Activated CD8-positive, alpha-beta T cell treated with anti-CD3 and anti-CD28 coated beads for 36 hours (primary cell): ENCODE data around the gene CDH24. TPM values are rescaled to one million over a fixed set of nuclear protein-coding genes. Genes with fewer than 3 reads are reported as not detected.
"Not testable (repeated sequence)": the region's sequence is repeated elsewhere in the genome, so short reads cannot be mapped to it uniquely, and the experiment has no call there.

ENCODE experiments used
- ATAC-seq: fragments of 200-7000 bp; cut with Tn5 transposase; one replicate; pipeline ENCODE4 v1.10.0; 2021; ENCODE audit warnings: mild to moderate bottlenecking, moderate library complexity
- CTCF ChIA-PET: fragments of 350-600 bp; sonication (Branson Sonifier 250); formaldehyde crosslinking; loops from one replicate; lab custom pipeline; 2021; ENCODE audit warnings: antibody characterized with exemption; lab: Charles Lee
- POLR2A ChIA-PET: fragments of 350-600 bp; sonication (Branson Sonifier 250); formaldehyde crosslinking; loops from one replicate; lab custom pipeline; 2021; ENCODE audit warnings: antibody characterized with exemption; lab: Charles Lee
- DNase-seq: peaks from one replicate; pipeline ENCODE4 v3.0.0-alpha.2; 2020
- H3K27ac Mint-ChIP-seq: one replicate; pipeline ENCODE4 v1.8.0; 2021; ENCODE audit warnings: mild to moderate bottlenecking, mixed read lengths
- H3K27me3 Mint-ChIP-seq: one replicate; pipeline ENCODE4 v1.8.0; 2021; ENCODE audit warnings: mixed read lengths
- H3K36me3 Mint-ChIP-seq: one replicate; pipeline ENCODE4 v1.8.0; 2021; ENCODE audit warnings: low read depth, mixed read lengths
- H3K4me1 Mint-ChIP-seq: one replicate; pipeline ENCODE4 v1.8.0; 2021; ENCODE audit warnings: low read depth, mixed read lengths
- H3K4me3 Mint-ChIP-seq: one replicate; pipeline ENCODE4 v1.8.0; 2021; ENCODE audit warnings: mild to moderate bottlenecking, moderate library complexity, mixed read lengths
- H3K9me3 Mint-ChIP-seq: one replicate; pipeline ENCODE4 v1.8.0; 2021; ENCODE audit warnings: mixed read lengths
- intact Hi-C: fragments of 100-400 bp; cut with micrococcal nuclease; formaldehyde crosslinking; loops from one replicate; pipeline ENCODE4 v1.10.0; 2022
- total RNA-seq, 2 experiments: library from RNA; stranded (reverse); gene quantifications; one replicate each; pipeline ENCODE4 v1.2.3, GENCODE V29; 2021
- TF ChIP-seq, protein P1 (sequence below): fragments of 200-600 bp; IDR thresholded peaks from one replicate; pipeline ENCODE4 v1.8.0; 2022; ENCODE audit warnings: antibody characterized with exemption, mild to moderate bottlenecking

CDH24 gene
- total RNA-seq, 2 experiments from 2014 or later, result 0.69 to 0.72 TPM

DNA sequence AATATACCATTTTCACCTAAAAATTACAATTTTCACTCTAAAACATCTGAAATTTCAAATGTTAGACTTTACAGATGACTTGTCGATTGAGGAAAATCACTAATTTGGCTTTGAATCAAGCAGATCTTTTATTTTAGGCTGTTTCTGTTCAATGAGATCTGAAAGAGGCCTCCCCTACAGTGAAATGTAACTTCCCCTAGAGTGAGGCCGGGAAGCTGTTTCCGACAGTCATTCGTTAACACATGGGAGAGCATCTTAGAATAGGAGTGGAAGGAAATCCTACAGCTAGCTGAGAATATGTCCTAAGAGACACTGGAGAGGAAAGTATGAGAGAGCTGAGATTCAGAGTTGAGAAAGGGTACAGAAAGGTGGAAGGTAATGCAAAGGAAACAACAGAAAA lies 41.7 kb downstream of the CDH24 start:
- ATAC-seq, result no peak
- H3K27ac Mint-ChIP-seq, result peak overlapping the region; percentile 2
- no peaks in the 10 kb centered on the region for H3K27me3 Mint-ChIP-seq
- H3K9me3 Mint-ChIP-seq, result no peaks in the 10 kb centered on the region
- no peak overlapping the region for H3K4me3 Mint-ChIP-seq
- ChIA-PET CTCF (interaction anchor here (2.2 to 4.5 kb wide), 3 partner anchors 9 to 33 kb away, joined by 8 to 21 read pairs (median 10); partner anchors contain the start of gene AJUBA), POLR2A (interaction anchor here (1.2 kb wide), 1 partner anchor 43 kb away, joined by 3 read pairs; no protein-coding TSS in a partner anchor)
- TF ChIP-seq, protein P1, sequence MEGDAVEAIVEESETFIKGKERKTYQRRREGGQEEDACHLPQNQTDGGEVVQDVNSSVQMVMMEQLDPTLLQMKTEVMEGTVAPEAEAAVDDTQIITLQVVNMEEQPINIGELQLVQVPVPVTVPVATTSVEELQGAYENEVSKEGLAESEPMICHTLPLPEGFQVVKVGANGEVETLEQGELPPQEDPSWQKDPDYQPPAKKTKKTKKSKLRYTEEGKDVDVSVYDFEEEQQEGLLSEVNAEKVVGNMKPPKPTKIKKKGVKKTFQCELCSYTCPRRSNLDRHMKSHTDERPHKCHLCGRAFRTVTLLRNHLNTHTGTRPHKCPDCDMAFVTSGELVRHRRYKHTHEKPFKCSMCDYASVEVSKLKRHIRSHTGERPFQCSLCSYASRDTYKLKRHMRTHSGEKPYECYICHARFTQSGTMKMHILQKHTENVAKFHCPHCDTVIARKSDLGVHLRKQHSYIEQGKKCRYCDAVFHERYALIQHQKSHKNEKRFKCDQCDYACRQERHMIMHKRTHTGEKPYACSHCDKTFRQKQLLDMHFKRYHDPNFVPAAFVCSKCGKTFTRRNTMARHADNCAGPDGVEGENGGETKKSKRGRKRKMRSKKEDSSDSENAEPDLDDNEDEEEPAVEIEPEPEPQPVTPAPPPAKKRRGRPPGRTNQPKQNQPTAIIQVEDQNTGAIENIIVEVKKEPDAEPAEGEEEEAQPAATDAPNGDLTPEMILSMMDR, result no peak
- H3K4me1 Mint-ChIP-seq, result peaks cover 5% of the 10 kb centered on the region
- H3K36me3 Mint-ChIP-seq, result no peaks in the 10 kb centered on the region
- intact Hi-C loops, result no loop called here
- DNase-seq, result no peak

- H3K9me3 Mint-ChIP-seq, H3K27ac Mint-ChIP-seq, ATAC-seq, H3K4me3 Mint-ChIP-seq, intact Hi-C loops, H3K36me3 Mint-ChIP-seq, H3K27me3 Mint-ChIP-seq, DNase-seq: not testable (repeated sequence)
- POLR2A ChIA-PET, result interaction anchor here (1.4 to 1.6 kb wide), 2 partner anchors 8 to 12 kb away, joined by 3 to 4 read pairs; no protein-coding TSS in a partner anchor
- CTCF ChIA-PET, result interaction anchor here (1.0 to 4.5 kb wide), 3 partner anchors 10 to 45 kb away, joined by 3 to 21 read pairs (median 4); no protein-coding TSS in a partner anchor
- H3K4me1 Mint-ChIP-seq, result peaks cover 13% of the 10 kb centered on the region
Measured at GRCh38 chr14:23013749-23014054, 43.6 kb downstream of the CDH24 start.

DNA sequence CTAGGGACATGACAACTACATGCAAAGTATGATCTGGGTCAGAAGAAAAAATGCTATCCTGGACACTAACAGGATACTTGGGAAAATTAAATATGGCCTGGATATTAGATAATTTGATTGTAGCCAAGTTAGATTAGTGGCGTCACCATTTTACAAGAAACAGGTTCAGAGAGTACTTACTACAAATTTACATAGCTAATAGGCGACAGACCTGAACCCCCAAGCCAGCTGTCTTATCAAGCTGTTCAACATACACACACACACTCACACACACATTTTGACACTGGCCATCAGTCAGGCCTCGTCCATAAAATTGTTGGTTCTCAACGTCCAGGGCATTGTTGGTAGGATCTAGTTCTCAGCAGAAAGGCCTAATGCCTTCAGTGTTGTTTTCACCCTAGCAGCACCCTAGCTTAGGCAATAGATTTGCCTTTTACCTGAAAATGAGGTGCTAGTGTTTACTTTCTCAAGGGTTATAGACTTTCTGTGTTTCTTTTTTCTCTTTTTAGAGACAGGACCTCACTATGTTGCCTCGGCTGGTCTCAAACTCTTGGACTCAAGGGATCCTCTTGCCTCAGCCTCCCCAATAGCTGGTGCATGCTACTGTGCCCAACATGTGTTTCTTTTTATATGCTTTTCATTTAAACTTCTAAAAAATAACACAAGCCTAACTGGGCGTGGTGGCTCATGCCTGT lies 44.1 kb downstream of the CDH24 start:
- DNase-seq (no peak), ATAC-seq (no peak)
- H3K36me3 Mint-ChIP-seq, result no peaks in the 10 kb centered on the region
- no peaks in the 10 kb centered on the region for H3K9me3 Mint-ChIP-seq
- H3K27me3 Mint-ChIP-seq, result no peaks in the 10 kb centered on the region
- ChIA-PET POLR2A (interaction anchor here (1.4 to 1.6 kb wide), 2 partner anchors 8 to 12 kb away, joined by 3 to 4 read pairs; no protein-coding TSS in a partner anchor), CTCF (interaction anchor here (0.9 to 4.5 kb wide), 8 partner anchors 9 to 56 kb away, joined by 3 to 21 read pairs (median 4); partner anchors contain the start of gene CDH24)
- no peak overlapping the region for H3K27ac Mint-ChIP-seq
- peaks cover 18% of the 10 kb centered on the region for H3K4me1 Mint-ChIP-seq
- TF ChIP-seq, protein P1, result no peak
- intact Hi-C loops, result no loop called here
- H3K4me3 Mint-ChIP-seq, result no peak overlapping the region

- peak; percentile 46 for ATAC-seq
- no peaks in the 10 kb centered on the region for H3K36me3 Mint-ChIP-seq
- peak within 1 kb of the TSS; percentile 85 for H3K4me3 Mint-ChIP-seq
- no peaks in the 10 kb centered on the region for H3K27me3 Mint-ChIP-seq
- ChIA-PET CTCF (interaction anchor here (0.9 to 3.2 kb wide), 5 partner anchors 9 to 48 kb away, joined by 3 to 20 read pairs (median 5); partner anchors contain the start of gene CDH24), POLR2A (interaction anchor here (1.2 kb wide), 1 partner anchor 10 kb away, joined by 3 read pairs; no protein-coding TSS in a partner anchor)
- no peaks in the 10 kb centered on the region for H3K9me3 Mint-ChIP-seq
- TF ChIP-seq, protein P1, result no peak
- peaks cover 31% of the 10 kb centered on the region for H3K4me1 Mint-ChIP-seq
- peak; percentile 89 for DNase-seq
- H3K27ac Mint-ChIP-seq, result peak within 1 kb of the TSS; percentile 93
- intact Hi-C loops, result loop anchor here (5.0 kb wide), 1 partner anchor 47 kb away; the partner anchor contains the start of gene CDH24
Measured at GRCh38 chr14:23009939-23010726, 47.2 kb downstream of the CDH24 start, which contains the start of gene C14orf93. Gene C14orf93, minus strand, starts transcription at chr14:23010143. Its CDS starts 11,120 bp downstream, at chr14:22999023.

- ATAC-seq (no peak), DNase-seq (no peak)
- intact Hi-C loops, result loop anchor here (5.0 kb wide), 1 partner anchor 48 kb away; the partner anchor contains the start of gene CDH24
- POLR2A ChIA-PET, result interaction anchor here (1.1 to 1.5 kb wide), 2 partner anchors 7 to 14 kb away, joined by 3 to 6 read pairs; no protein-coding TSS in a partner anchor
- H3K4me1 Mint-ChIP-seq, result peaks cover 34% of the 10 kb centered on the region
- H3K27ac Mint-ChIP-seq, result peak overlapping the region; percentile 92
- H3K27me3 Mint-ChIP-seq, result no peaks in the 10 kb centered on the region
- CTCF ChIA-PET, result interaction anchor here (1.1 to 4.1 kb wide), 5 partner anchors 7 to 49 kb away, joined by 3 to 65 read pairs (median 46); partner anchors contain the start of gene CDH24
- H3K4me3 Mint-ChIP-seq, result peak overlapping the region; percentile 85
- TF ChIP-seq, protein P1, result no peak
- H3K9me3 Mint-ChIP-seq, result no peaks in the 10 kb centered on the region
- H3K36me3 Mint-ChIP-seq, result no peaks in the 10 kb centered on the region
Measured at GRCh38 chr14:23009483-23009938, 47.8 kb downstream of the CDH24 start.
